Left cardiac atrium (tissue), 4 donors: ENCODE measurements around the gene SDF2. TPM values are rescaled to one million over a fixed set of nuclear protein-coding genes. Genes with fewer than 3 reads are reported as not detected.
"Not testable (repeated sequence)": the region's sequence is repeated elsewhere in the genome, so short reads cannot be mapped to it uniquely, and the experiment has no call there.

ENCODE experiments used
- ATAC-seq, 2 donors: fragments of 200-7000 bp; cut with Tn5 transposase; one replicate each; pipeline ENCODE4 v1.9.1; 2020; ENCODE audit warnings: mild to moderate bottlenecking in 2 of 2, moderate library complexity in 2 of 2
- DNase-seq: peaks from one replicate; pipeline ENCODE4 v3.0.0-alpha.2; 2020
- intact Hi-C, 2 donors: fragments of 100-400 bp; cut with DNase I; formaldehyde crosslinking; loops; one replicate each; pipeline versions ENCODE4 v1.14.1 to v1.15.1; 2022 to 2023
- total RNA-seq, 2 donors: library from RNA; stranded (reverse); fragmentation: NEBNext Ultra II Directional; extraction: Animal tissue kit (Norgen Biotek cat#: 25700); gene quantifications; one replicate each; pipeline ENCODE4 v1.2.1, GENCODE V29; 2021
- donor health status: DM: no; HTN: yes; CAD: no.
- donor health status: DM: no; HTN: yes; CAD: no; lungs with severe emphysema.
- donor health status: DM: yes; HTN: yes; CAD: no.
- donor health status: Dilated cardiomyopathy.

Gene SDF2
- total RNA-seq, 2 donors from 2014 or later: 32.9 to 33.7 TPM

DNA sequence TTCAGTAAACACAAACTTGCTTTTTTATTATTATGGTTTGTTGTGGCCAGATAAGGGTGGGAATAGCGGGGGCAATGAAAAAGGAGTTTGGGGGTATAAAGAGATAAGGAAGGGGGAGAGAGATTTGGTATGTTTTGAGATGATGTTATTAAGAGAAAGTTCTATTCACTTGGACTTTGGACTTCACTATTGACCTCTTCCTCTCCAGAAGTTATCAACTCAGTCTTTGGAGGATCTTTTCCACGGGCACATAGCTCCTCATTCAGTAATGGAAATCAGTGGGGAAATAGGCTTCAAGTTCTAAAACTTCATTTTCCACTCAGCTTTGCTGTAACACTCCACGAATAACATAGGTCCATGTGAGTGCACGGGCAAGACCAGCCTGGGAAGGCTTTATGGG, 26.8 kb upstream of the SDF2 start:
- DNase-seq (no peak), ATAC-seq (no peak)
- intact Hi-C loops: no loop called here

DNA sequence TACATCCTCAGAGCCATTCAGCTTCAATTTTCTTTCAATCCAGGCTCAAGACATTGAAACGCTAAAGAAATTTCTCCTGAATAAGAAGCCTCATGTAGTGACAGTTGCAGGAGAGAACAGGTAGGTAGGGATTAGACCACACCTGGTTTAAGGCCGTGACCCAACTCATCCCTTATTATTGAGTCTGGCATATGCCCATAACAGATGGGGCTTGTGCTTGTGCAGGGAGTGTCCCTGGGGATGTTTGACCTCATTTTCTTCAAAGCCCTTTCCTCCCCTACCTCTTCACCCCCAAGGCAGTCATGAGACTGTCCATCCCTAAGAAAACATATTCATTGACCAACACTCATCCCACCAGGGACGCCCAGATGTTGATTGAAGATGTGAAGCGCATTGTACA, 24.6 kb upstream of the SDF2 start:
- intact Hi-C loops: no loop called here
- DNase-seq (no peak), ATAC-seq (no peak)

DNA sequence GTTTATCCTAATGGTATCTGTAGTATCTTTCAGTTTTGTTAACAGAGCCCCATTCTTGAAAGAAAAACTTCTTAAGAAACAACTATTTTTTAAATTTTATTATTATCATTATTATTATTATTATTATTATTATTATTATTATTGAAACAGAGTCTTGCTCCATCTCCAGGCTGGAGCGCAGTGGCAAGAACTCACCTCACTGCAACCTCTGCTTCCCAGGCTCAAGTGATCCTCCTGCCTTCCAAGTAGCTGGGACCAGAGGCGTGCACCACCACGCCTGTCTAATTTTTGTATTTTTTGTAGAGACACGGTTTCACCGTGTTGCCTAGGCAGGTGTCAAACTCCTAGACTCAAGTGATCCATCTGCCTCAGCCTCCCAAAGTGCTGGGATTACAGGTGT, 23.7 kb upstream of the SDF2 start:
- no peak for ATAC-seq
- no peak for DNase-seq

DNA sequence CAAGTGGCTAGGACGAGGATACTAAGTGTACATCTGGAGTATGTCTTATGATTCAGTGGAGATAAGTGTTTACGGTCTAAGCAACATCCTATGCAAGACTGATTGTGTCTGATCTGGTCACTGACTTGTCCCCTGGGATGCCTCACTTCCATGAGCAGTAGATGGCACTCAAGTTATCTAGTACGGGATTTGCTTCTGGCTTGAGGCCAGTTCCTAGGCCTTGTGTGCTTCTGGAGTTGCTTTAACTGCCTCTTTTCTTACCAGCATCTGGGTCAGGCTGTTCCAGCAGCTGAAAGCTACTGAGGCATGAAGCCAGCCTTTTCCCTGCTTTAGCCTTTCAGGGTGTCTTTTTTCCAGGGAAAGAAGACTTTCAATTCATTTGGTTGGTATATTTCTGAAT, 23.3 kb upstream of the SDF2 start:
- ATAC-seq: peak; percentile 55 to 74
- intact Hi-C loops: no loop called here
- peak; percentile 34 for DNase-seq

More for the DNA sequence above, 23.7 kb upstream of the SDF2 start:
- intact Hi-C loops: no loop called here

DNA sequence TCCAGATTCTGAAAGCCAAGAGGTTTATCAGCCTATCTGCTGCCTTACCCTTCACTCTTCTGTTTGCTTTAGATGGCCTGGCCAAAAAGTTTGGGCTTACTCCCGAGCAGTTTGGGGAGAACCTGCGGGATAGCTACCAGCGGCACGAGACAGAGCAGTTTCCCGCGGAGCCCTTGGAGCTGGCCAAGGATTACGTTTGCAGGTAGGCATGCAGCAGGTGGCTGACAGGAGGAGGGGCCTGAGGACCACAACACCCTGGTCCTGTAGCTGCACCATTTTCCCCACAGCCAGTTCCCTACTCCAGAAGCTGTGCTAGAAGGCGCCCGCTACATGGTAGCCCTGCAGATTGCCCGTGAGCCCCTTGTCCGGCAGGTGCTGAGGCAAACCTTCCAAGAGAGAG, 20.9 kb upstream of the SDF2 start:
- DNase-seq: no peak
- intact Hi-C loops: no loop called here

DNA sequence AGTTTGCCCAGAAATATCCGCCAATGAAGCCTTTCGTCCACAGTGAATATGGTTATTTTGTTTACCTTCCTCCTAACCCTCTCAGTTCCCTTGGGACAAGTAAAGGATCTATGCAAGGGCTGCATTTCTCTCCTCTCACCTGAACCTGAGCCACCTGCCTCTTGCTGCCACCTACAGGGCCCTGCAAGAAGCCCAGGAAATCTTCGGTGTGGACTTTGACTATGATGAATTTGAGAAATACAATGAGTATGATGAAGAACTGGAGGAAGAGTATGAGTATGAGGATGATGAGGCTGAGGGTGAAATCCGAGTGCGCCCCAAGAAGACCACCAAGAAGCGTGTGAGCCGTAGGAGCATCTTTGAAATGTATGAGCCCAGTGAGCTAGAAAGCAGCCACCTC, 14.3 kb upstream of the SDF2 start:
- intact Hi-C loops: no loop called here
- no peak for ATAC-seq

More for the DNA sequence above, 20.9 kb upstream of the SDF2 start:
- no peak for ATAC-seq

DNA sequence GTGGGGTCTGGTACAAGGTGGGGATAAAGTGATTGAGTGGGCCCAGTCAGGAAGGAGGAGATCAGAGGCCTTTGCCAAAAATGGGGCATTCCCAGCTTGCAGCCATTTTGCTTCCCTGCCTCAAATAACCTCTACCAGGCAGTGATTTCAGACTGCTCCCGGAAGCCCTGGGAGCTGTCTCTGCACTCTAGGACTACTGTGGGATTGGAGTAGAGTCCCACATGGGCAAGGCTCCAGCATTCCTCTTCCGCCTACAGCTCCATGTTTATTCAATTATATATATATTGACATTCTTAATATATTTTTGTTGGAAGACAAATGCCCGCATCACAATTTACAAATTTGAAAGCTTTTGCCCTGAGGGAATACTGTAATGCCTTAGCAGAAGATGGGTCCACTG, 13.8 kb upstream of the SDF2 start:
- intact Hi-C loops: no loop called here
- no peak for DNase-seq
- ATAC-seq: no peak

More for the DNA sequence above, 14.3 kb upstream of the SDF2 start:
- no peak for DNase-seq

DNA sequence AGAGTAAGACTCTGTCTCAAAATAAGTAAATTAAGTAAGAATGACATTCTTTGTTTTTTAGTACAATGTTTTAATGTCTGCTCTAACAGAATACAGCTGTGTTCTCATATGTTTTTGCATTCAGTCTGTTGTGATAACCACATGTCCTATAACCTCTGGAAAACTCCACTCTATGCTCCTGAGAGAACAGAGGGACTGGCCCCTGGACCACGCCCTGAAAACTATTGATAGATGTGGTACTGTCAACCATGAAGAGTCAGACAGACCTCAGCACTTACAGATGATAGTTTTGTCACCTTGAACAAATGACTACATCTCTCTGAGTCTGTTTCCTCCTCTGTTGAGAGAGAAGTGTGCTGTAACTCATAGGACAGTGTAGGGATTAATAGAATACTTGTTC, 8.2 kb upstream of the SDF2 start:
- intact Hi-C loops: no loop called here
- DNase-seq: no peak
- ATAC-seq: no peak

DNA sequence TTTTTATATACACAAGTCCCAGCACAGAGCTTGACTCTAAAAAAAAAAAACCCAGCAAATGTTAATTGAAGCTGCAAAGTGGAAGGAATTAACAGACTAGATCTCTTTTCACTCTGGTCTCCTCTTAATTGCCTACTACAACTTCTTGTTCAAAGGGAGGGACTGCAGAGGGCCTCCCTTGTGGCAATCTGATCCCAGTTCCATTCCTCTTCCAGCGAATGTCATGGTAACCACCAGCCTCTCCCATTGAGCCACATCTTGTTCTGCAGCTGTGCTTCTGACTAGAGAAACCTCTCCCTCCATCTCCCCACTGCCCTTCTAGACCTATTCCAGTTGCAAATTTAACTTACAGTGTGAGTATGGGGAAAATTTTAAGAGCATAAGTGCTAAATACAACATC, 6.2 kb upstream of the SDF2 start:
- ATAC-seq (no peak), DNase-seq (no peak)
- intact Hi-C loops: no loop called here

DNA sequence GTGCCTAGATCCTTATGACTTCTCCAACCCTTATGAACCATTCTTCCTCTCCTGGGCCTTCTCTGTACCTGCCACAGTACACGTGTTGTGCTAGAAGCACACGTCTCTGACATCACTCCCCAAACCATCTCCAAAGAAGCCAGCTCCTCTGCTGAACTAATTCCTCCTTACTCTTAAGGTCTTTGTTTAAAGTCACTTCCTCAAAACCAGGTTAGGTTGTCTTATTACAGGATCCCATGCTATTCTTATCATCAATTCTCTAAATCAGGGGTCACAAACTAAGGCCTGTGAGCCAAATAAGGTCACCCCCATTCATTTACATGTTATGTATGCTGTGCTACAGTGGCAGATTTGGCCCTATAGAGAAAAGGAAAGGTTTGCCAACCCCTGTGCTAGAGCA, 4.3 kb upstream of the SDF2 start:
- ATAC-seq (no peak), DNase-seq (no peak)
- intact Hi-C loops: no loop called here

DNA sequence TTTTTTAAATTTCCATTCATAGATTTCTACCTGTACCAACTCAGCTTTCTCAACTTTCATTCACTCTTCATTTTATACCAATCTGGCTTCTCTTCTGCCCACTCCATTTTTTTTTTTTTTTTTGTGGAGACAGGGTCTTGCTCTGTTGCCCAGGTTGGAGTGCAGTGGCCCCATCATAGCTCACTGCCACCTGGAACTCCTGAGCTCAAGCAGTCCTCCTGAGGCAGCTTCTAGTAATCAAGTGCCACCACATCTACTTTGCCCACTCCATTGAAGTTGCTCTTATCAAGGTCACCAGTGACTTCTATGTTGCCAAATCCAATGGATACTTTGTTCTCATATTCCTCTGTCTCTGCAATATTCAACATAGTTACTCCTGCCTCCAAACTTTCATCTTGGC, 2.0 kb upstream of the SDF2 start:
- intact Hi-C loops: no loop called here
- DNase-seq (no peak), ATAC-seq (no peak)

DNA sequence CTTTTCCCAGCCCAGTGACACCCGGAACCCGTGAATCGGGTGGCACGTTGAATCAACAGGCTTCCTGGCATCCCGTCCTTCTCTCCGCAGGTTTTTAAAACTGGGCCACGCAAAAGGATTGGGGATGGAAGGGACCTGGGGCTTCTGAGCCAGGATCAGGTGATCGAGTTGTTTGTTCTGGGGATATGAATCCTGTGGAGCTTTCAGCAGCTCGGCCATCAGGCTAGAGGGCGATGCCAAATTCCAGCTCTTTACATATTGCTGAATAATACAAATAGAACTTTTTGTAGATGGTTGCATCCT, 772 bp upstream of the SDF2 start:
- ATAC-seq: no peak
- intact Hi-C loops: no loop called here
- no peak for DNase-seq

DNA sequence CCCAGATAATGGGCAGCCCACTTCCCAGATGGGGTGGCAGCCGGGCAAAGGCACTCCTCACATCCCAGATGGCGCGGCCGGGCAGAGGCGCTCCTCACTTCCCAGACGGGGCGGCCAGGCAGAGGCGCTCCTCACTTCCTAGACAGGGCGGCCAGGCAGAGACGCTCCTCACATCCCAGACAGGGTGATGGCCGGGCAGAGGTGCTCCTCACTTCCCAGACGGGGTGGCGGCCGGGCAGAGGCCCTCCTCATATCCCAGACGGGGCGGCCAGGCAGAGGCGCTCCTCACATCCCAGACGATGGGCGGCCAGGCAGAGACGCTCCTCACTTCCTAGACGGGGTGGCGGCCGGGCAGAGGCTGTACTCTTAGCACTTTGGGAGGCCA, 2.2 kb downstream of the SDF2 start:
- ATAC-seq, DNase-seq, intact Hi-C loops: not testable (repeated sequence)

DNA sequence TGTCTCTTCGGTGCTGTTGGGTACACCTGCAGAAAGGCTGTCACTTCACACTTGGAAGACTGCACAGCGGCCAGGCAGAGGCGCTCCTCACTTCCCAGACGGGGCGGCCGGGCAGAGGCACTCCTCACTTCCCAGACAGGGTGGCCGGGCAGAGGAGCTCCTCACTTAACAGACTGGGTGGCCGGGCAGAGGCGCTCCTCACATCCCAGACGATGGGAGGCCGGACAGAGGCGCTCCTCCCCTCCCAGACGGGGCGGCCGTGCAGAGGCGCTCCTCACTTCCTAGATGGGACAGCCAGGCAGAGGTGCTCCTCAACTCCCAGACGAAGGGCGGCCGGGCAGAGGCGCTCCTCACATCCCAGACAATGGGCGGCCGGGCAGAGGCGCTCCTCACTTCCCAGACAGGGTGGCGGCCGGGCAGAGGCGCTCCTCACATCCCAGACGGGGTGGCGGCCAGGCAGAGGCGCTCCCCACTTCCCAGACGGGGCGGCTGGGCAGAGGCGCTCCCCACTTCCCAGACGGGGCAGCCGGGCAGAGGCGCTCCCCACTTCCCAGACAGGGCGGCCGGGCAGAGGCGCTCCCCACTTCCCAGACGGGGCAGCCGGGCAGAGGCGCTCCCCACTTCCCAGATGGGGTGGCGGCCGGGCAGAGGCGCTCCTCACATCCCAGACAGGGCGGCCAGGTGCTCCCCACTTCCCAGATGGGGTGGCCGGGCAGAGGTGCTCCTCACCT, 2.8 kb downstream of the SDF2 start:
- intact Hi-C loops, ATAC-seq, DNase-seq: not testable (repeated sequence)

DNA sequence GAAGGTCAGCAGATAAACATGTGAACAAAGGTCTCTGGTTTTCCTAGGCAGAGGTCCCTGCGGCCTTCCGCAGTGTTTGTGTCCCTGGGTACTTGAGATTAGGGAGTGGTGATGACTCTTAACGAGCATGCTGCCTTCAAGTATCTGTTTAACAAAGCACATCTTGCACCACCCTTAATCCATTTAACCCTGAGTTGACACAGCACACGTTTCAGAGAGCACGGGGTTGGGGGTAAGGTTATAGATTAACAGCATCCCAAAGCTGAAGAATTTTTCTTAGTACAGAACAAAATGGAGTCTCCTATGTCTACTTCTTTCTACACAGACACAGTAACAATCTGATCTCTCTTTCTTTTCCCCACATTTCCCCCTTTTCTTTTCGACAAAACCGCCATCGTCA, 3.4 kb downstream of the SDF2 start:
- DNase-seq, ATAC-seq, intact Hi-C loops: not testable (repeated sequence)

DNA sequence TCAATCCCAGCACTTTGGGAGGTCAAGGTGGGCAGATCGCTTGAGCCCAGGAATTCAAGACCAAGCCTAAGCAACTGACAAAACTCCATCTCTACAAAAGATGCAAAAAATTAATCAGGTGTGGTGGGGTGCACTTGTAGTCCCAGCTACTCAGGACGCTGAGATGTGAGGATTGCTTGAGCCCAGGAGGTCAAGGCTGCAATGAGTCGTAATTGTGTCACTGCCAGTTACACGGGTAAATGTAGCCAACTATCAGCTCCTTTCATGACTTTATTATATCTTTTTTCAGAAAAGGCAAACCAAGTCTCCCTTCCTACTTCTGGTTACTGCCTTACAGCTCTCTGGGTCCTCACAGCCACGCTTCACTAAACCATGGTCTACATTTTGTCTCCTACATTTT, 4.0 kb downstream of the SDF2 start:
- intact Hi-C loops: no loop called here
- ATAC-seq (no peak), DNase-seq (no peak)

DNA sequence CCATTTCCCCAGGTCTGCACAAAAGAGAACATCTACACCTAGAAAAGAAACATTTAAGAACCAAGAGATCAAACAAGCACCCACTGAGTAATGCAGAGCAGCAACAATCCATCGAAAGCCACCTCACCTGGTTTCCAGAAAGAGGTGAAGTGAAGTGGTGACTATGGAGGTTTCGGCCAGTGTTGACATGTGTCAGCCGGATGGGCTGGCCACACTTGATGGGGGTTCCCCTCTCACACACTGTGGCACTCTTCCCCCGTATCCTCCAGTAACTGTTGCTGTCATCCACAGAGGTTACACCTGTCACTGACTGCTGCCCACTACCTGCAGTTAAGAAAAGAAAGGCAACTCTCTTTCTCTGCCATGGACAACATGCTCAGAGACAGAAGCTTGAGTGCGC, 6.5 kb downstream of the SDF2 start:
- ATAC-seq (no peak), DNase-seq (no peak)
- intact Hi-C loops: no loop called here

DNA sequence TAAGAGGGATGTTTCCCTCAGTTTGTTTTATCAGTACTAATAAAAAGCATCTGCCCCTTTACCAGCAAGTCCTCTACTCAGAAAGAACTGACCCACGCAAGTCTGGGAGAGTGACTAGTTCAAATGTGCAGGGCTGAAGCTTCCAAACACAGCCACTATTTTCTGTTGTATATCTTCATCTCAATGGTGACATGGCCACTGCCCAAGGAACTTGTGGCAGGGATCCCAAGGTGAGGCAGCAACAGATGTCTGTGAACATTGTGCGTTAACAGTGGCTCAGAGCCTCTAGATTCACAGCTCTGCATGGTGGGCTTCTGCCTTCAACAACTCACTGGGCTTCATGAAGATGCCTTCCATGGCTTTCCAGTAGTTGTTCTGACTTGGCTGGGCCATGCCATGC, 13.0 kb downstream of the SDF2 start:
- ATAC-seq: no peak
- DNase-seq: no peak
- intact Hi-C loops: no loop called here

DNA sequence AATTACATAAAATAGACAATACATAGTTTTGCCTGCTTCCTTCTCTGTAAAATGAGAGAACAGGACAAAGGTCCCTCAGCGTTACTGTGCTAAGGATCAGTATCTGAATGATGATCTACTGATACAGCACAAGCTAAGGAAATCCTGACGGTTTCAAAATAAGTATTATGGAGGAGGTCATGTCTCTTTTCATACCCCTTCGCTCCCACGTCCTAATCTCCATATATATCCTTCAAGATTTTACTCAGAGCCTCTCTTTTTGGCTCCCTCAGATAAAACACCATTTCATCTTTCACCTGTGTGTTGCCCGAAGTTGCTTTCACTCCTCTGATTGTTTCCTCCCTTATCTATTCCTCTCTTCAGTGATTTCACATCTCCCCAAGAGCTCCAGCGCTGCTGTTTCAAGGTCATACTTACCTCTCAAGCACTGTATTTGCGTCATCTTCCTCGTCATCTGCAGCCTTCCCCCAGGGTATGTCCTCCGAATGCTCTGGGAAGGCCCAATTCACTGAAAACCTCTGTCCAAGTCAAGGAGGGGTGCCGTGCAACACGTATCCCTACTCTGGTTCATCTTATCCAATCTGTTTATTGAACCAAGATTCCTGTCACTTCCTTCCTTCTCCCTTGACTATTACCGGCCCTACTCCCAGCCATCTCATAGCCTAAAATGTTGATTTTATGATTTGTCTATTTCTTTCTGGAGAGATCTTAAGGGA, 15.5 kb downstream of the SDF2 start:
- DNase-seq (no peak), ATAC-seq (no peak)
- intact Hi-C loops: no loop called here

DNA sequence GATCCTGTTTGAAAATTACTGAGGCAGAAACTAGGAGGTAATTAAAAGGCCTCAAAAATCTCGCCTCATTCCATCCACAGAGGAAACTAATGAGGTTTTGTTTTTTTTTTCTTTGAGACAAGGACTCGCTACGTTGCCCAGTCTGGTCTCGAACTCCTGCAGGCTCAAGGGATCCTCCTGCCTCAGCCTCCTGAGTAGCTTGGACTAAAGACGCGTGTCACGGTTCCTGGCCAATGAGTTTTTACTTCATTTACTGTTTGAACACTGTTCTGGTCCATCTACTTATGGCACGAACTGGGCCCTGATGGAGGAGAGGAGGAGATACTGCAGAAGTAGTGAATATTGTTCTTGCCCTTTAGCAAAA, 16.1 kb downstream of the SDF2 start:
- intact Hi-C loops: no loop called here
- no peak for ATAC-seq
- DNase-seq: no peak
